Activated naive CD8-positive, alpha-beta T cell treated with anti-CD3 and anti-CD28 coated beads, Interleukin-2, amount 50 U/mL, for 16 hours (primary cell): ENCODE data around the gene KIF9.
"Not testable (repeated sequence)": the region's sequence is repeated elsewhere in the genome, so short reads cannot be mapped to it uniquely, and the experiment has no call there.

Source experiments
- DNase-seq: peaks from one replicate; pipeline ENCODE4 v3.0.0-alpha.2; 2020; ENCODE audit warnings: low read depth, low spot score

Gene KIF9

DNA sequence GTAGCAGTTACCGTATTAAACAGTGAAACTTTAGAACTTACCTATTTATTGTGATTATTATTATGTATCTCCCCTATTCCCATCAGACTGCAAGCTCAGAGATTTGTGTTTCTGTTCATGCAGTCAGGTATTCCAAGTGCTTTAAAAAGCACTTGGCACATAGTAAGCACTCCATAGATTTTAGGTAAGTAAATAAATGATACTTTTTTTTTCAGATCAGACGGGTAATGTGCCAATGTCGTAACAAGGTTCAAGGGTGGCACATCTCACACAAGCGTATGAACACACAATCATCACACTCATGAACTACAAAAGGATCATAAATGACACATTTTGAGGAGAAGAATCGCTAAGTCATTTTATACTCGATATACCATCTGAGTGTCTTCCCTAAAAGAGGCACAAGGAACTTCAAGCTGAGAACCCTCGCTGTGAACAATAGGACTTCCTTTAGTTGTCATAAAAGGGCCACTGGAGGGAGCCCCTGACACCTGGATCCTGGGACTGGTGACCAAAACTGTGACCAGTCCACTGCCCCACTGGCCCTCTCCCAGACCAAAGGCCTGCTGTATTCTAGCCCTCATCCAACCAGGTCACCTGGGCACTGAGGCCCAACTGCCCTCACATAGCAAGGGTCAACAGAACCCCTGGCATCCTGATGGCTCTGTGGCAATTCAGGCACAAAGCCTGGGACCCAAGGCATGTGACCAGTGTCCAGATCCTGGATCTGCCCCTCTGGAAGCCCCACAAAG, 32.1 kb downstream of the KIF9 start:
- DNase-seq, result no peak

DNA sequence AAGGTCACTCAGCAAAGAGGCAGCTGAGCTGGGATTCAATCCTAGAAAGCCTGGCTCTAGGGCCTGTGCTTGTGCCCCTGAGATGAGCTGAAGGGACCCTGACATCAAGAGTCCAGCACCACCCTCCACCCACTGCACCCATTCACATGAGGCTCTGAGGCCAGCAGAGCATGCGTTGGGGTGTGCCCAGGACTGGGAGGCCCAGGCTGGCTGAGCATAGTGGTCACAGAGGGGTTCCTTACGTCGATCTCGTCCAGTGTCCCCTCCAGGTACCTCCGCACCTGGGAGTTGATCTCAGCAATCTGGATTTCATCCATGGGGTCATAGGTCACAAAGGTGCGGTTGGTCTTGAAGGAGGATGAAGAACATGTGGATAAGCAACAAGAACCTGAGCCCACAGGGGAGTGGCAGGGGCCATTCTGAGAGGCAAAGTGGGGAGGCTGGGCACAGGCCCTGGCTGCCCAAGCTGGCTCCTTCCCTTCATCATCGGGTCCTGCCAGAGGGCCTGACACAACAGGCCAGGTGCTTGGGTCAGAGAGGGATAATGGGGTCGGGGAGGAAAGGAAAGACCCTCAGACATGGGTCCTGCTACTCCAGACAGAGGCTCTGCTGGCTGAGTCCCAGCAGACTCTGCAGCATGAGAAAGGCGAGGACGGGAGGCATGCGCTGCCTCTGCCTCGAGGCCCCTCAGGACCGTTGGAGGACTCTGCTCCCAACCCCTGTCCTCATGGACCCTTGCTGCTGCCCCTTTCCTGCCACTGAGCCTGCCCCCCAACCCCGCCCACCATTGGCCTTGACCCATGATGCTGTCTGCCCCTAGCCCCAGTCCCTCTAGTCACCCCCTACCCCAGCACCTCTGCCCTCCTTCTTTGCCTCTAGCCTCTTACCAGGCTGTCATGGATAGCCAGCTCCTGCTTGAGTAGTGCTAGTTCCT, 35.2 kb downstream of the KIF9 start:
- DNase-seq, result no peak

DNA sequence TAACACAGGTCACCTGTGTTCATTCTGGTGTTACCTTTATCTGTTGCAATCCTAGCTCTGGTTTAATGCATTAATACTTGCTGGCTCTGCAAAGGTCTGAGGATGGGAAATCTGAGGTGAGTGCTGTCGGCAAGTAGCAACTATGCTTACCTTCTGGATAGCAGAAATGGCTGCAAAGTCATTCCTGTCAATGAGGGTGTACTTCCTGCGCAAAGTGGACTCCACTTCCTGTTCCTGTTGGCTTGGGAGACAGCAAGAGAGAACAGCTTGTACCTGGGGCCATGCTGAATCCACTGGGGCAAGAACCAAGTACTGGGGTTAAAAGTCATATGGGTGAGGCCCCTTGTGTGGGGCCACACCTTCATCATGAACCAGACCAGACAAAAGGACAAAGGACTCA, 37.3 kb downstream of the KIF9 start:
- DNase-seq, result no peak

DNA sequence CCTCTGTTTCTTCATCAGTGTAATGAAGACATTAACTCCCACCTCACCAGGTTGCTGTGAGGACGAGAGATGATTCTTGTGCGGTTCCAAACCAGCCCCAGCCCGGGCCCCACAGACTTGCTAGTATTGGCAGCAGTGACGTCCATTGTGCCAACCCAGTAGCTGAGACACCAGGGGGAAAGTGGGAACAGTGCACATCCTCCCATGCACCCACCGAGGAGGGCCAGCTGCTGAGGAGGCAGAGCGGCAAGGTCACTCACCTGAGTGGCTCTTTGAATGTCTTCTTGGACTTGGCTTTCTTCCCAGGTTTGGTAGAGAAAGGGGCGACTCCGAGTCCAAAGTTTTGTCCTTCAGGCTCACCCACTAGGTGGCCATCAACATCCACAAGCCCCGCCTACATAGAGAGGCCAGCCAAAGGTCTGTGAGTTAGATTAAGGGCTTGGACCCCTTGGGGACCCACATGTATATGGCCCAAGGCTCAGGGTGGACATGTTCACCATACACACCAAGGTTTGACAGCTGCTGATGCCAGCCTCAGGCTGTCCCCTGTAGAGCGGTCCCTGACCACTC, 38.0 kb downstream of the KIF9 start:
- DNase-seq, result no peak

DNA sequence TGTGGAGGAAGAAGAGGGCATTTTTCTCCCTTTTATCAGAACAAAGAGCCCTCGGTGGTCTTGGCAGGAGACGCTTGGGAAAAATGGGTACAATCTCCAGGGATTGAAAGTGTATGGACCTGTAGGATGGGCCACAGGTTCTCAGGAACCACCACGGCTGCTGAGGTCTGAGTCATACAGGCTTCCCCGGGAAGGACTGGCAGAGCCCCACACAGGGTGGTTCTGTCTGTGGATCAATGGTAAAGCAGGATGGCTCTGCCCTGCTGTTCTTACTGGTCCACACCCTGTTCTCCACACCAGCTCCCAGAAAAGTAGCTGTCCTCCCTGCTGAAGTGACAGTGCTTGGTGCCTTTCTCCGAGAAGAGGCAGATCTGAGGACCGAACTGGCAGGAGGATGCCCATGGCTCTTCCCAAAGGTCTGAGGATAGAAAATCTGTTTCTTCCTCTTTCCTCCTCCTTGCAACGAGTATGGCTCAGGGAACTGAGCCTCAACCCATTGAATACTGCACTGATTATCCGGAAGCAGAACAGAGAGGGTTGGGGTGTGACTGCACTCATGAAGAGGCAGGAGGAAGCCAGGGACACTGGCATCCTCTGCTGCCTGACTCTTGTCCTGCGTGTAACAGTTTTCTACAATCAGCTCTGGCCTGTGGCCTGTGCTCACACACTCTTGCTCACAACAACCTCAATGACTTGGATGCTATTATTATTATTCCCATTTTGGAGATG, 39.0 kb downstream of the KIF9 start:
- DNase-seq, result no peak

DNA sequence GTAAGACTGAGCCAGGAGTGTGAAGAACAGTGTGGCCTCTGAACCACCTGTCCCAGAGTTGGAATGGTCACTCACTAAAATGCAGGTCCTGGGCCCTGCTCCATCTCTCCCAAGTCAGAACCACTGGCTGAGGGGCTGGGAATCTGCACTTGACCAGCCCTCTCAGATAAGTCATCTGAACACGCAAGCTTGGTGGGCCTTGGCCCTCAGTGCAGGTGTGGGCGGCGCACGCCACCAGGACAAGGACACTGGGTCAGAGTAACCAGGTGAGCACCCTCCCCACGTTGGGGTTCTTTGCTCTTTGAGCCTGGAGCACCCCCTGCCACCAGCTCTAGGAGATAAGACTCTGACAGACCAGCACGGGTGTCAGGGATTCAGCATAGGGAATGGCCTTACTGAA, 42.7 kb downstream of the KIF9 start:
- DNase-seq, result no peak

DNA sequence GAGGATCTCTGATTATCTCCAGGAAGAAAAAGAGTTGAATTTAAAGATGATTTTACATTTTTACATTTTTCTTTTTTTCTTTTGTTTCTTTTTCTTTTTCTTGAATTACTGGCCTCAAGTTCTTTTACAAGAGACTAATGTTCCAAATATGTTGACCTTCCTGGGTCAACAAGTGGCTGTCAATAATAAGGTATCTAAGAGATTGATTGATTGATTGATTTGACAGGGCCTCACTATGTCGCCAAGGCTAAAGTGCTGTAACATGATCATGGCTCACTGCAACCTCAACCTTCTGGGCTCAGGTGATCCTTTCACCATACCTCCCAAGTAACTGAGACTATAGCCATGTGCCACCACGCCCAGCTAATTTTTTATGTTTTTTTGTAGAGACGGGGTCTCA, 44.6 kb downstream of the KIF9 start:
- no peak for DNase-seq

DNA sequence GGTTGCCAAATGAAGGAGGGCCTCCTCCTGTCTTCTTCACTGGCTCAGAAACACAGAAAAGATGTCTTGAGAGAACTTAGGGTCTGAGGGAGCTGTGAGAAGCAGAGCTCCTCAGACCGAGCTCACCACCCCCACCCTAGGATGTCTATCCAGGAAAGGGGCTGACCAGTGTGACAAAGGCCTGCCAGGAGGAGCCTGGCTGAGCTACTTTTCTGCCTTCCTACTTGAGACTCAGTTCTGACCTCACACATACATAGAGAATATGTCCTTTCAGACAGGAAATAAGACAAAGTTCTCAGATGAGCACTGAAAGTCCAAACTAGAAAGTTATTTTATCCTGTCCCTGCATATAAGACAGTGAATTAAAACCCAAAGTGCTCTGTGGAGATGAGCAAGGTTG, 54.5 kb downstream of the KIF9 start:
- DNase-seq, result no peak

DNA sequence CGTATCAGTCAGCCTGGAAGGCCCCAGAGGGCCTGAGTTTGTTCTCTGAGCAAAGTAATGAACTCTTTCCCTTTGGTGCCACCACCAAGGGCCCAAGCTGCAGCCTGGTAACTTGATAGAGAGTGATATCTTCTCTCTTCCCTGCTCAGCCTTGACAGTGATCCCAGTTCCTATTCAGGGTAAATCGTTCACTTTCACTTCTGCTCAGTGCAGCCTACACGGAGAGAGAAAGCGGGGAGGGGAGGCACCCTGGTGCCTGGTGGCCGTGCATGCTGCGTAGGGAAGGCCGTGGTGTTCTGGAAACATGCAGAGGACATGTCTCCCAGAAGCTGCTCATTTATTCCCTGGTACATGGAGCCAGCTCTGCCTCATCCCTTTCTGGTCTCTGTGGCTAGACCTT, 54.9 kb downstream of the KIF9 start:
- no peak for DNase-seq

DNA sequence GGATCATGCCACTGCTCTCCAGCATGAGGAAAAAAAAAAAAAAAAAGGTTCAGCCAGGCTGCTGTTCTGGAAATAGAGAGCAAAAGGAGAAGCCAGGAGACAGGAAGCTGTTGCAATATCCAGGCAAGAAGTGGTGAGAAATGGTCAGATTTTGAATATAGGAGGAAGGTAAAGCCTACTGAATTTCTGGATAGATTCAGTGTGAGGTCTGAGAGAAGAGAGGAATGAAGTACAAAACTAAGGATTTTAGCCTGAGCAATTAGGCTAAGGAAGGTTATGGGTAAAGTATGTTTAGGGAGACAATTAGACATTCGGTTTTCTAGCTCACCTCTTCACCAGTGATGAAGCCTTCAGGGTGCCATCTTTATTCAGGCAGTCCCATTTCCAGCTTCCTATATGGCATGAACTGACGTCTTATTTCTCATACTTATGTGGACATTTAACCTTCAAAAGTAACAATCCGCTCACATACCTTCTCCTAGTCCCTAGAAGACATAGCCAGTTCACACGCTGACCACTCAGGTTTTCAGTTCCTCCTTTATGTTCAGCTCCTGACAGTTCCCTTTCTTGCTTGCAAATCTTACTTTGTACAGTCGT, 57.2 kb downstream of the KIF9 start:
- no peak for DNase-seq

DNA sequence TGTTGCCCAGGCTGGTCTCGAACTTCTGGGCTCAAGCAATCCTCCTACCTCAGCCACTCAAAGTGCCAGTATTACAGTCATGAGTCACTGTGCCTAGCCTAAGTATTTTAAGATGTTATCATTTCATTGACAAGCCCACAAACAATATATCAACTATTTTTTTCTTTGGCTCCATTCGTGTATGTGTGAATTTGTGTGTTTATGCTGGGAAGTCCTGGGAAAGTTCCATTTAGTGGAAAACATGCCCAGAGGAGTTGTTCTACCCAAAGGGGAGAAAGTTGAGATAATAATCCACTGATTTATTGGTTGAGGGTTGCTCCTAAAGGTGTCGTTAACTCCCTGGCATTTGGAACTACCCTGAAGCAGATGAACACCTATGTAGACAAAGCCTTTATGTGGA, 58.8 kb downstream of the KIF9 start:
- DNase-seq, result no peak

DNA sequence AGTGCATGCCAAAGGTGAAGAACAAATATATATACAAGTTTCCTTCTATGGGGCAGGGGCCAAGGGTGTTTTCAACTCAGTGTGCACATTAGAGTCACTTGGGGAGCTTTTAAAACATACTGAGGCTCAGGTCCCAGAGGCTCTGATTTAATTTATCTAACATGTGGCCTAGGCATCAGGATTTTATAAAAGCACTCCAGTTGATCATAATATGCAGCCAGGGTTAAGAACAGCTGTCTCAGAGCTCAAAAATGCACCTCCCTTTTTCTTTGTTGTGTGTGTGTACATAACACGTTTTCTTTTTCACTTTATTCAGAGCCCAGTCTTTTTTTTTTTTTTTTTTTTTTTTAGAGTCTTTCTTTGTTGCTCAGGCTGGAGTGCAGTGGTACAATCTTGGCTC, 60.8 kb downstream of the KIF9 start:
- no peak for DNase-seq

DNA sequence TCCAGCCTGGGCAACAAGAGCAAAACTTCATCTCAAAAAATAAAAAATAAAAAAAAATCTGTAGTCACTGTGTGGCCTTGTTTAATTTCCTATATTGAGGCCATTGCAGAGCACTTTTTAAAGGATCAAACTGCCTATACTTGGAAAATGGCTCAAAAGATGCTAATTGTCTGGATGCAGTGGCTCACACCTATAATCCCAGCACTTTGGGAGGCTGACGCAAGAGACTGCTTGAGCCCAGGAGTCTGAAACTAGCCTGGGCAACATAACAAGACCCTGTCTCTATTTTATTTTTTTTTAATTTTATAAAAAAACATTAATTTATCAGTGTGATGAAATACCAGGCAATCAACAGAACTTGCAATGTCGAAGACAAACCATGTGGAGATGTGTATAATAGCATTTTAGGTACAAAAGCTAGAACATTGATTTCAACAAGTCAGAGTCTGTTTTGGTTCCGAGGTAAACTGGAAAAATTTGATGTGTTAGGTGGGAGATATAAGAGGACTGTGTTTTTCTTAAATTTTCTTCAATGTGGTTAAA, 71.7 kb downstream of the KIF9 start:
- DNase-seq, result no peak

DNA sequence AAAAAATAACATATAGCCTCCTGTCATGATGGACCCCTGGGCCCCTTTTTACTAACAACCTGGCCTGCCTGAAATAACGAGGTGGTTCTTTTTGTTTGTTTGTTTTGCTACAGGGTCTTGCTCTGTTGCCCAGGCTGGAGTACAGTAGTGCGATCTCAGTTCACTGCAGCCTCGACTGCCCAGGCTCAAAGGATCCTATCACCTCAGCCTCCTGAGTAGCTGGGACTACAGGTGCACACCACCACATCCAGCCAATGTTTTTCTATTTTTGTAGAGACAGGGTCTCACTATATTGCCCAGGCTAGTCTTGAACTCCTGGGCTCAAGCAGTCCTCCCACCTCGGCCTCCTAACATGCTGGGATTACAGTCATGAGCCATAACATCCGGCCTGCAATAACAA, 76.6 kb downstream of the KIF9 start:
- not testable (repeated sequence) for DNase-seq

DNA sequence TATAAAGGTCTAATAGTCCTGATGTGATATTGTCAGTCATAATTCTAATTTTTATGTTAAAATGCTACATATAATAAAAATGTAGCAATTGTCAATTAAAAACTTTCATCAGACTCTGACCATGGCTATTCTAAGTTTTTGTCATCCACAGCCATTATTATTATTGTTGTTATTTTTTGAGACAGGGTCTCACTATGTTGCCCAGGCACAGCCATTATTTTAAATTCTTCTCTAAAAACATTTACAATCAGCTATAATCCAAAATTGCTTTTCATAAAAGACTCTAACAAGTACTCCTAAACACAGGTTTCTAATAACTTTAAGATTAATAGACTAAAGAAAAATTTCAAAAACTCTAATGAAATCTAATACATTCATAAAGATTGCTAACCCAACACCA, 77.7 kb downstream of the KIF9 start:
- no peak for DNase-seq

DNA sequence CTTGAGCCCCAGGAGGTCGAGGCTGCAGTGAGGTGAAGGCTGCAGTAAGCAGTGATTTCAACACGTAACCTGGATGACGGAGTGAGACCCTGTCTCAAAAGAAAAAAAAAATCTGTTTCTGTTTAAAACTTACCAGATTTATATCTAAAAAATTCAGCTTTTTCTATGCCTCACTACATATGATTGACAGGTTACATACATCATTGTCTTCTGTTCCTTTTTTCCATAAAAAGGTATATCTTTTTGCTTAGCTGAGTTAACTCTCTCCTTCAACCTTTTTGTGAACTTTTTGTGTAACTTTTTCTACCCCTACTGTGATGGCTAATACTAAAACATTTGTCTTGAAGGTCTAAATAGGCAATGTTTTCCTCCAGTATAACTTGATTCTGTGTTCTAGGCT, 80.1 kb downstream of the KIF9 start:
- no peak for DNase-seq

DNA sequence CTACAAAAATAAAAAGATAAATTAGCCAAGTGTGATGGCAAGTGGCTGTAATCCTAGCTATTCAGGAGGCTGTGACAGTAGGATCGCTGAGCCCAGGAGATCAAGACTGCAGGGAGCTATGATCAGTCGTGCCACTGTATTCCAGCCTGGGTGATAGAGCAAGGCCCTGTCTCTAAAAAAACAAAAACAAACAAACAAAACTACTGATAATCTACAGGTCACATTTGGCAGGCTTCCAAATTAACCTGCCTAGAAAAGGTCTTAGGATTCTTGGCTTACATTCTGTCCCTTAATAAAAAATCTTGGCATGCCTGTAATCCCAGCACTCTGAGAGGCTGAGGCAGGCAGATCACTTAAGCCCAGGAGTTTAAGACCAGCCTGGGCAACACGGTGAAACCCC, 85.3 kb downstream of the KIF9 start:
- no peak for DNase-seq

DNA sequence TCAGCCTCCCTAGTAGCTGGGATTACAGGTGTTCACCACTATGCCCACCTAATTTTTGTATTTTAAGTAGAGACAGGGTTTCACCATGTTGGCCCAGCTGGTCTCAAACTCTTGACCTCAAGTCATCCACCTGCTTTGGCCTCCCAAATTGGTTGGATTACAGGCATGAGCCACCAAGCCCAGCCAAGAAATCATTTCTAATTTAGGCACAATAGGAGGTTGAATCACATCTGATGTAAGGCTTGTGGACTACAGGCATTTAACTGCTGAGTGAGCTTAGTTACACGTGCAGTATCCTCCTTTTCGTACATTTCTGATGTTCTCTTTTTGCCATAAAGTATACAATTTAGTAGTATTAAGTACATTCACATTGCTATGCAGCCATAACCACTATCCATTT, 87.6 kb downstream of the KIF9 start:
- no peak for DNase-seq

DNA sequence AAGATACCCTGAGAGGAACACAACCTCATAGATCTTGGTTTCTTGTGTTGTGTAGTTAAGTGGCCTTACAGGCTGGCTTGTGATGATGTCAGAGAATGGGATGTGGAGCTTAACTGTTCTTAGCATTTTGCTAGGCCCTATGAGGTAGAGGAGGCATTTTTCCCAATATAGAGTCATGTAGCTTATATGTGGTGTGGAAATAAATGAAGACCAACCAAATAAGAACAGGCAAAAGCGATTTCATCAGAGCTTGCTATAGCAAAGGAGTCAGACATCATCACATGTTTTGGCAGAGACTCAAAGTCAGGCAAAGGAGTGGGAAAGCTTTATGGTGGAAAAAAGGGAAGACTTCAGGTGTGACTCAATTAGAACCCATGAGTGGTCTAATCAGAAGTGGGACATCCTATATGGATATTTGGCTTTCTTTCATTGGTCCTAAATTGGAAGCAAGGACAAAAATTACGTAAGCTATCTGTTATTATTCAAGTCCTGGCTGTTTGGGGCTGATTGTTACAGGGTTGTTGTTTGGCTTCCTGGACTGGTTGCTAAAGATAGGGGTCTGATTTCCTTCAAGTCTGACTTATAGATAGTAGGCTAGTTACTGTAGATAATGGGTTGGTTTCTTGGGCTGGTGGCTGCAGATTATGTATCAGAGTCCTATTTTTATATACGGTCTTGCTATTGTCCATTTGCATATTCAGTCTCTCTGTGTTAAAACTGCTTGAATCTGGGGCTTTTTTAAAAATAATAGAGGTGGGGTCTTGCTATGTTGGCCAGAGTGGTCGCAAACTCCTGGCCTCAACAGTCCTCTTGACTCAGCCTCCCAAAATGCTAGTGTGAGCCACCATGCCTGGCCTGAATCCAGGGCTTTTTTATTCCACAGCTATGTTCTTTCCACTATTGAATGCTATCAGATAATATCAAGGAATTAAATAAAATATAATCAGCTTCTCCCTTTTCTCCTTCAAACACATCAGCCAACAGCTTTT, 88.4 kb downstream of the KIF9 start:
- DNase-seq, result no peak

DNA sequence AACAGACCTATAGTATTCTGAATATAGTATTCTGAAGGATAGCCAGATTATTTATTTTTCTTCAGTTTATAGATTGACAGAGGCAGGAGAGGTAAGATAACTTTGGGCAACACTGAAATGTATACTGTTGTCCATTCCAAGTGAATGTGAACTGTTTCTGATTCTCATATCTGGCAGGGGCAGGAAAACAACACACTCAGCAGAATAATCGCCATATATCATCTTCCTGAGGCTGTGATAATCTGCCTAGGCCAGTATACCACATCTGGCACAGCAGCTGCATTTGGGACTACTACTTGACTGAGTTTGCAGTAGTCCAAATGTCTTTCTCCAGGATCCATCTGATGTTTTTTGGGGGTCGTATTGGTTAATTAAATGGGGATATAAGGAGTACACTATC, 96.3 kb downstream of the KIF9 start:
- DNase-seq, result no peak
